Stimulated activated CD4-positive, alpha-beta T cell treated with anti-CD3 and anti-CD28 coated beads, TNF-alpha, amount 100 ng/mL, for 4 hours (primary cell): ENCODE results near the gene NR4A2.

ENCODE experiments used
- DNase-seq, 3 experiments: peaks; one replicate each; pipeline ENCODE4 v3.0.0-alpha.2; 2020; ENCODE audit warnings: low read depth in 3 of 3

Gene NR4A2

DNA sequence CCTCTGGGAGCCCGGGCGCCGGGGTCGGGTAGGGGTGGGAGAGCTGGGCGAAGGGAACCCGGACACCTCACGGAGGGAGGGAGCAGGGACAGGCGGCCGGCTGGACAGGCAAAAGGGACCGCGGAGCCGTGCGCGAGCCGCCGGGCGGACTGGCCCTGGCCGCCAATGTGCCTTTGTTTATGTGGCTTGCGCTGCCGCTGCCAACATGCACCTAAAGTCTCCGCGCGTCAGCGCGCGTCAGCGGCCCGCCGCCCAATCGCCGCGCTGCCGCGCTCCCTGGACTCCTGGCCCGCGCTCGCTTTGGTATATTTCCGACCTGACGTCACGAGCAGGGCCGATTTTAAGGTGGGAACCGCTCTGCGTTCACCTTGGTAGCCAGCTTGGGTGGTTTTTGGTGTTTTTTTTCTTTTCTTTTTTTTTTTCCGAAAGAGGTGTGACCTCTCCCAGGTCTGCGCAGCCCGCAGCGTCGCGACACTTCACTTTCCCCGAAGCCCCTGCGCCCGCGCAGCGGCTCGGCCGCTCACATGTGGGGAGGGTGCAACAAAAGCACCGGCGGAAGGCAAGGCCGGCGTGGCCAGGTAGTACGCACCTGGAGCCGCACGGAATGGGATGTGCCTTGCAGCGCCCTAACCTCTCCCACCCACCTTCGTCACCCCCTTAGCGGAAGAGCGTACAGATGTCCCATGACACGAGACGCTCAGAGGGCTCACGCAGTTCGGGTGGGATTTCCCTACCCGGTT, at the start of gene NR4A2:
NR4A2 (minus strand) TSS at position 188 of the 740 bp plus-strand sequence. CDS start 2,535 bp downstream, outside the sequence.
- peak; percentile 65 to 86 (median 85) for DNase-seq

DNA sequence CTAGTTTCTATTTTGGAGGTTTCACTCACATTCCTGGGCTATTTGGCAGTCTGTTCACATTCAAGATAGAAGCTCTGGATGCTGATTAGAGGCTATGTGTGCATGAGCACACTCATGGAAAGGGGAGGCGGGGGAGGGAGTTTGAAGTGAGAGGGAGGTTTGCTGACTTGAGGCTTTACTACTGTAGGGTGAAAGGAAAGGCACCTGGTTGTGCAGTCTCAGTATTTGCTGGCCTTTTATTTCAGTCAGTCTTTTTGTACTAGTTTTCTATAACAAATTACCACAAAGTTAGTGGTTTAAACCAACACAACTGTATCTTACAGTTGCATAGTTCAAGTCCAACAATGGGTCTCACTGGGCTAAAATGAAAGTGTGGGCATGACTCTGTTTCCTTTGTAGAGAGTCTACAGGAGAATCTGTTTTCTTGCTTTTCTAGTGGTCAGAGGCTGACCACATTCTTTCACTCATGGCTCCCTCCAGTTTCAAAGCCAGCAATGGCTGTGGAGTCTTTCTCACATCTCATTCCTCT, 47.7 kb upstream of the NR4A2 start:
- DNase-seq = no peak

DNA sequence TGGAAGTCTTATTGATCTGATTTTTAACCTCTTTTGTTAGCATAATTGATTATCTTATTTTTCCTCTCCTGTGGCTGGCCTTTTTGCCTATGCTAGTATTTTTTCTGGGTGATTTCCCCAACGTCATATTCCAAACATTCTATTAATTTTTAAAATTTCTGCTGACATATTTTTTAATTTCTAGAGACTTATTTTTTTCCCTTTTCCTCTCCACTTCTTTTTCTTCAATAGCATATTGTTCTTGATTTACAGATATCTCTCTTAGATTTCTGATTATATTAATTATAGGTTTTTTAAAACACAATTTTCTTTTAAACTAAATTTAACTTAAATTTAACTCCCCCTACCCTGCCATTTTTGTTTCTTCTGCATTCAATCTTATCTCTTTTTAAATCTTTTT, 47.2 kb upstream of the NR4A2 start:
- DNase-seq = no peak

DNA sequence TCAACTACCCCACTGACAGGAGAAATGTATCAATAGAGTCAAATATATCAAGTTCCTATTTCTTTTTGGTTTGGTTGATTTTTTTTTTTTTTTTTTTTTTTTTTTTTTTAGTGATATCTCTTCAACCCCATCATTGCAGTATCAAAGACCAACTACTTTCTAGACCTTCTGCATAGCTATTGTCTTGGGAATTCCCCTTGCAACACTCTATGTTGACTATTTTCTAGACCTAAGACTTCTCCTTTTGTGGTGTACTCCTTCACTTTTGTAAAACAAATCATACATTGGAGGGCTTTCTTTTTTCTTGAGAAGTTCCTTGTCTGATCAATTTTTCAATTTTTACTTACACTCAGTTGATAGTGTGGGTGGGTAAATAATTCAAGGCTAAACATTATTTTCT, 46.5 kb upstream of the NR4A2 start:
- DNase-seq = no peak

DNA sequence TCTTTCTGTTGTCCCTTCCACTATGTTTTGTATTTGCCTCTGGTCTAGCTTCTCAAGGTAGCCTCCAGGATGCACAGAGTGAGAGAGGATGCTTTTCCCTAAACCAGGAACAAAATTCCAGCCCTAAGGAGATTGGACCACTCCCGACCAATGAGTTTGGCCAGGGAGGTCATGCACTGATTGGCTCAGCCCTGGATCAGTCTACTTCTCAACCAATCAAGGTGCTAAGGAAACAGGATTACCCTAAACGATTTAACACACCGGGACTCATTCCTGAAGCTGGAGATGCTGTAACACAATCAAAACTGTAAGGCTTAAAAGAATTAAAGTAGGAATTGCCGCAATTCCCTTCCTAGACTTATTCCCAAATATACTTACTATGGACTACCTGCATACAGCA, 34.2 kb upstream of the NR4A2 start:
- no peak for DNase-seq

DNA sequence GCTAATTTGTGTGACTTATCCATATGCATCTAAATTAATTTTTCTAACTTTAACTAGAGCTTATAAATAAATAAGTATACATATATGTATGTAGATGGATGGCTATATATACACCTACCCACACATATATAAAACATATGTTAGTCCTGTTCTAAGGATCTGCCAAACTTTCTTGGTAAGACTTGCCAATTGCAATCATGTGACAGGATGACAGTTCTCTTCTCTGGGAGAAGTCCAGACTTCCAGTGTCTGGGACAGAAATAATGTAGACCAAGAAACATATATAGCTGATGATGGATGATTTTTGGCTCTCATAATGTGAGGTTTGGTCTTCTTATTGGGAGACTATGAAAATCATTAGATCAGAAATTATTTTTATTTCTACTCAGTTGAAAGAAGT, 30.6 kb upstream of the NR4A2 start:
- no peak for DNase-seq

DNA sequence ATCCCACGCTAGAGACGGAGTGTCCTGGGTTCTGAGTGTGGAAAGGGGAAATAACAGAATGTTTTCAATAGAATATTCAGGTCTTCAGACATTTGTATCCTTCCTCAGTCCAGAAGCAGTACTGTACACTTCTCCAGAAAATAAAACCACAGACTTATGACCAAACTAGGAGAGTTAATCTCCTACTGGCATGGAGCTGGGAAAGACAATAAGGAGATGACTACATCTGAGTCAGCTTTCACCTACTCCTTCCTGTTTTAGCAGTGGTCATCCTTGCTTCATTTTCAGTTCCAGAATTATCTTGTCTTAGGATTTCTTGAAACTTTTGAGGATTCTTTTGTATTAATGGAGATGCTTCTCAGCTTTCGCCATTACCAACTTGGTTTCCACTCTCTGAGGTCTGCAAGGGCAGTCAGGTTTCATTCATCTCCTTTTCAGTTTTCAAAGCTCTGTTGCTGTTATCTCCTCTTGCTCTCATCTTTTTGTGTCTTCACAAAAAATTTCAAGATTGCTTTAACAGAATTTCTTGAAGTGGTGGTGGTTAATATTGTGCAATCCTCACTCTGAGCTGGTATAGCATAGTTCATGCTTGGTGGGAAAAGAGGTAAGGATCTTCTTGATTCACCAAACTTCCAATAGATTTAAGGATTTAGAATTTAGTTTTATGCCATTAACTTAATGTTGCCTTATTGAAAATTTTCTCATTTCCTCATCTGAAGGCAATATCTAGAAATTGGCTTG, 23.7 kb upstream of the NR4A2 start:
- DNase-seq = no peak

DNA sequence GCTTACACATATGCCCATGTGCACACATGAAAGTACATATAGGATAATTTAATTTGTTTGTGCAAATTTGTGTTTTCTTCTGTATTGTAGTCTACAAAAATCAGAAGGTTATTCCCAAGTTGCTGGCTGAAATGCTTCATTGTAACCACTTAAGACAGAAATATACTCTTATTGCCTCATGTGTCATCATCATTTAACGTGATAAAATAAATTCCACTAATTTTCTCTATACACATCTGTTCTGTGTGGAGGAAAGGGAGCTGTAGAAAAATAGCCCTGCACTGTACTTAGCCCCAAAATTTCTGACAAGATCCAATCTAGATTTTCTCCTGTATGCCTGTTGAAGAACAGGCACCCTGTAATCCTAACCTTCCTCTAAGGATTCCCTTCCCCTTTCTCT, 20.4 kb upstream of the NR4A2 start:
- DNase-seq = no peak

DNA sequence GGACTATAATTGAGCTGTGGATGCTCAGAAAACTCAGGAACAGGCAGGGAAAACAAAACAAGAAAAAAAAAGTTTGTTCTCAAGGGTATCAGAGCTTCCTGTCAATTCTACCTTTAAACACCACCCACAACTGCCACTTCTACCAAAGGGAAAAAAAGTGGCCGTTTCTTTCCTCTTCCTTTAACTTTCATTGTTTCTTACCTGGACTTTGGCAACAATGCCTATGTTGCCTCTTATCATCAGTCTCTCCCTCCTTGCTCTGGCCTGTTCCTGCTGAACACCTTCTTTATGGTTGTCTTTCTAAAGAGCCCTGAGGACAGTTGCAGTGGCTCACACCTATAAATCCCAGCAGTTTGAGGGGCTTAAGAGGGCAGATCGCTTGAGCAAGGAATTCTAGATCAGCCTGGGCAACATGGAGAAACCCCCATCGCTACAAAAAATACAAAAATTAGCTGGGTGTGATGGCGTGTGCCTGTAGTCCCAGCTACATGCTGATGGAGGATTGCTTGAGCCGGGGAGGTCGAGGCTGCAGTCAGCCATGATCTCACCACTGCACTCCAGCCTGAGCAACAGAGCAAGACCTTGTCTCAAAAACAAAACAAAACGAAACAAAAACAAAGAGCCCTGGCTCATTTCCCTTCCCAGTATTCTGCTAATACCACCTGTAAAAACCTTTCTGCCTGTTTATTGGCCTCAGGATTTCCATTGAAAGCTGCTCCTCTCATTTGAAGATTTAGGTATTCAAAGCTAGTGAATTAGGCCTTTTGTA, 18.0 kb upstream of the NR4A2 start:
- DNase-seq = no peak

DNA sequence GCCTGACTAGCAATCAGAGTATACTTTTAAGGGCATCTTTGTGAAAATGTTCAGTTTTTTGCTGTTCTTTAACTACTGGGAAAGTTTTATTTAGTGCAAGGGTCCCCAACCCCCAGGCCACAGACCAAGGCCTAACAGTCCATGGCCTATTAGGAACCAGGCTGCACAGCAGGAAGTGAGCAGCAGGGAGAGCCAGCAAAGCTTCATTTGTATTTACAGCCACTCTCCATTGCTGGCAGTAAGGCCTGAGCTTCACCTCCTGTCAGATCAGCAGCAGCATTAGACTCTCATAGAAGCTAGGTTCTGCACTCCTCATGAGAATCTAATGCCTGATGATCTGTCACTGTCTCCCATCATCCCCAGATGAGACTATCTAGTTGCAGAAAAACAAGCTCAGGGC, 17.1 kb upstream of the NR4A2 start:
- no peak for DNase-seq

DNA sequence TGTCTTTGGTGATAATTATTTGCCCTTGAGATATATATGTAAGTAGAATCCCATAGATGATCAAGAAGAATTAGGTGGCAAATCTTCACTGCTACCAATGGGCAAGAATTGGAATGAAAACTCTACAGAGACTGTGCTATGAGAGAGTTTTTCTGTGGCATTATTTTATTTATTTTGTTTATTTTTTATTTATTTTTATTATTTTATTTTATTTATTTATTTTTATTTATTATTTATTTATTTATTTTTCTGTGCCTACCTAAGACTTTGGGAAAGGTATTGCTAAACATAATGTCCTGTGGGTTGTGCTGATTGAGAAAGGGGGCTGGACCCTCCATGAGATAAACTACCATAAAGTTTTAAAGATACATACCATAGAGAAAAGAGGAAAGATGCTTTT, 16.6 kb upstream of the NR4A2 start:
- no peak for DNase-seq

DNA sequence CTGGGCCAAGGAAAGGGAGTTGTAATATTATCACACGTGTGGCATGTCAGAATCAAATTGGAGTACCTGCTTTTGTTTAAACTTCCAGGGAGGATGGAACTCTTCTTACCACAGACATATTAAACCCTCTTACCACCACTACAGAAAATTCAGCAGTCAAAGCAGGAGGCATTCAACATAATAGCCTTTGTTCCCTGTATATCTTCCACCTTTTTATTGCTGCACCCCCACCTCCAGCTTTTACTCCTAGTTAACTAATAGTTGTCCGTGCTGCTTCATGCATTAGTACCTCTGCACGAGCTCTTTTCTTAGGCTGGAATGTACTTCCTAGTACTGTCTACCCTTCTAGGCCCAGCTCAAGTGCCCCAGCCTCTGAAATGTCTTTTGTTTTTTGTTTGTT, 14.9 kb upstream of the NR4A2 start:
- no peak for DNase-seq

DNA sequence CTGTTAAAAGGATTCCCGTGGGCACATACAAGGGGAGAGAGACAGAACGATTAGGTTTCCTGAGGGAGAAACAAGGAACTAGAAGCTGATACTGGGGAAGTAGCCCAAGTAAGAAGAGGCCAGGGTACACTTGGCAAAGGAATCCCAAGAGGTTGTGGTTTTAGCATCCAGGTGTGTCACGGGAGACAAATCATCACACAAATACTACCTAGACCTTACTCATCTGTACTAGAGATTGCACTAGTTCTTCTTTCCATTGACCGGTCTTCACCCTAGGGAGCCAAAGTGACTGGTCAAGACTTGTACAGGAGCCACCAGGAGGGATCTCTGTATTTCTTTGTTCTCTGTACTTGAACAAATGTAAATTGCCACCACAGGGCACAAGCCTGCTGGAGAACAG, 14.2 kb upstream of the NR4A2 start:
- no peak for DNase-seq

DNA sequence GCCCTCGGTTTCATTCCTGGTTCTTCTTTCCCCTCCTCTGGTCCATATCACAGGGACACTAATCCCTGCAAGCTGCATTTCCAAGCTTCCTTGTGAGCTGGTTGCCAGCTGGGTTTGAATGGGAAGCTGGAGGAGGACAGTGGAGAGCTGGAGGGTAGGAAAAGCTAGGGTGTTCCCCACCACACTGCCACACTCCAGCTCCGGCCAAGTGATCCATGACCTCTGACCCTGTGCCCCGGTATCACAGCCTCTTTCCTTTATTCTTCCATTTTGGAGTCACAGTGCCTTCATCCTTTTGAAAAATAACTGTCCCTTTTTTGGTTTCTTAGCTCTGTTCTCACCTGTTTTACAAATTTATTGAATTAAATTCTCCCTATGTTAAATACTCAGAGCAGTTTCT, 13.1 kb upstream of the NR4A2 start:
- no peak for DNase-seq

DNA sequence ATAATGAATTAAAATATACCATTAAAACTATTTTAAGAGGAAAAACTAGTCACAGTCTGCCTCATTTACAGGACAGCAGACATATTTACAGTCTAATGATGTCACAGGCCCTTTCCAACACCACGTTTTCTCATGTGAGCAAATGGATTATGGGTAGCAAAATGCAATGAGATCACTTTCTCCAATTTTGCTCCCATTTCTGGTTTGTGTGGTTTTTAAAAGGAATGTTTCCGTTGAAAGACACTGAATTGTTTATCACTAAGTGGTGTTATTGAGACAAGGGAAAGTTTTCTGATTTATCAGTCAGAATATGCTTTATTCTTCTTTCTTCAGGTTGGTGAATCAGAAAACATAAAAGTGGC, 11.4 kb upstream of the NR4A2 start:
- DNase-seq = no peak

DNA sequence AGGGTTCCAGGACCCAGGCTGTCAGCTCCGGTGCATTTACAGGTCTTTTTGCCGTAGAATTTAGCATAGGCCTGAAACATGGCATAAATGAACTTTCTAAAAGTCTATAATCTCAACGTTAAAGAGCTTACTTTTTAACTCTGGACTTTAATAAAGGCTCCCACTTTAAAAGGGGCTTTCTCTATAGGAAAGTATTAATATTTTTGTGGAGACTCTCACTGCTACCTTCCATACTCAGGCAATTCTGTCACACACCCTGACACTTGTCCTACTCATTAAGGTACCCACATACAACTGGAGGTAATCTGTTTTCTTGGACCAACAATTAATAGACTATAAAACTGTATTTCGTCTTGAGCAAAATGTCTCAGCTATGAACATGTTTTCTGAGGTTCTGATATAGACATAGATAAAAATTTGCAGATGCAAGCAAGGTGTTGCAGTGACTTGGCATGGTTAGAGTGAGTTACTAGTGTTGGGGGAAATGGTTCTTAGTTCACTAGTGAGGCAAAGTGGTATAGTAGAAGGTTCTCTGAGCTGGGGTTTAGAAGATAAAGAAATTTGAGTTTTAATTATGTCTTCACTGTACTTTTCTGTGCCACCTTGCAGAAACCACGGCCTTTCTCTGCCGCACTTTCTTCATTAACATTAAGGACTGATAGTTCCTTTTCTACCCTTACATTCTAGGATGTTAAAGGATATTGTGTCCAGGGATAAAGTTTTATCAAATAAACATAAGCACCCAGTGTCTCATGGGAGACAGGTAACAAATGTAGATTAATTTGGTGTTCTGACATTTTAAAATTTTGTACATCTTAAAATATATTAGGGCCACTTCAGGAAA, 10.8 kb upstream of the NR4A2 start:
- no peak for DNase-seq

DNA sequence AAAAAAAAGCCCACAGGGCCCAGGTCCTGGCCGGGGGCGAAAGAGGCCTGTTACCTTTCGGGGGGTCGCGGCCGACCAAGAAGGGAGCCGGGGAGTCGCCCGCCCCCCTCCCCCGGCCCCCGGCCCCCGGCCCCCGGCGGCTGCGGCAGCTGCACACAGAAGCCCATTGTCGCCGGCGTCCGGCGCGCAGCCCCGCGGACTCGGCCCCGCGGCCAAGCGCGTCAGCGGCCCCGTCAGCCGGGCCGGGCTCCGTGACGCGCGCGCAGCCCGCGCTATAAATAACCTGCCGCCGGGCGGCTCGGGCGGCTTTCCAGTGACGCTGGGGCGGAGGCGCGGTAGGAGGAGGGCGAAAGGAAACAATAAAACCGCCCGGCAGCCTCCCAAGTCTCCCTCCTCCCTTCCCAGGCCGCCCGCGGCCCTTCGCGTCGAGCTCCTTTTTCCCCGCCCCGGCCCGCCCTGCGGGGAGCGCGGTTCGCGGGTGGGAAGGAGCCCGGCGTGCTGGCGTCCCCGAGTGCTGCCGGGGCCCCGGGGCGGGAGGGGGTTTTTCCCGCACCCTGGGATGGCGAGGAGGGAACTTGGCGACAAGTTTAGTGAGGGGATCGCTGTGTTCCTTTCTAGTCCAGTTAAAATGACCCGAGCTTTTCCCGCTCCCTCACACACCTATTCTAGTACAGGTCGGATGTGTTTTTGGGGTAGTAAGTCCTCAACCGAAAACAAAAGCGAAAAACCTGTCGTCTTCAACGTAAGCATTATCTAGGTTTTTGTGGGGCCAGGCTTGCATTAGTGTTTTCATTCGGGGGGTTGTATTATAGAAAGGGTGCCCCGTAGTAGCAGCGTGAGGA, 10.0 kb upstream of the NR4A2 start:
- peak; percentile 68 to 84 (median 81) for DNase-seq

DNA sequence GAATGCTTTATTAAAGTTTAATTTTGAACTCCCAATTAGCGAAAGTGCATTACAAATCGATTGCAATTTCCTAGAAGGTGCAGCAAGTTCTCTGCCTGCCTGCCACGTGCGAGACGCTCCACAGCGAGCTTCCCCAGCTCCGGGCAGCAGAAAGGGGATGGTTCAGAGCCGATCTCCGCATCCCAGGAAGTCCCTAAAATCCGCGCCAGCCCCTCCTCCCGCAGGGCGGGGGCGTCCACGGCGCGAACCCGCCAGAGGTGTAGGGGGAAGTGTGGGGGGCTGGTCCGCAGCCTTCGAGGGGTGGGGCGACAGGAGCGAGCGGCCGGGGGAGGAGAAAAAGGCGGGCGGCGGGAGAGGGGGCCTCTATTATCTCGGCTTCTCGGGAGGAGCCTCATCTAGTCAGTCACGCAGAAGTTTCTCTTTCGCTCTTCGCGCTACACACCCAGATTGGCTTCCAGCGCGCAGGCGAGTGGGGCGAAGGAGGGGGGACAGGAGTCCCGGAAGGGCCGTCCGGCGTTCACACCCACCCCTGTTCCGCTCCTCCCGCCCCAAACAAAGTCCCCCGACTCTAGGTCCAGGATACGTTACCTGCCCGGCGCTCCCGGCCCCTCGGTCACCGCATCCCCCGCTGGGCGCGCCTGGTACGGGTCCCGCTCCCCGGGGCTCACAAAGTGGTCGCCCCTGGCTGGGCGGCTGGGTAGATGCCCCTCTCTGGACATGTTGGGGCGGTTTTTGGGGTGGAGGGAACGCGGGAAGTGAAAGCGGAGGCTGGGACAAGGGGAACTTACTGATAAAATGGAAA, 9.1 kb upstream of the NR4A2 start:
- DNase-seq = peak; percentile 83 to 85 (median 85)

DNA sequence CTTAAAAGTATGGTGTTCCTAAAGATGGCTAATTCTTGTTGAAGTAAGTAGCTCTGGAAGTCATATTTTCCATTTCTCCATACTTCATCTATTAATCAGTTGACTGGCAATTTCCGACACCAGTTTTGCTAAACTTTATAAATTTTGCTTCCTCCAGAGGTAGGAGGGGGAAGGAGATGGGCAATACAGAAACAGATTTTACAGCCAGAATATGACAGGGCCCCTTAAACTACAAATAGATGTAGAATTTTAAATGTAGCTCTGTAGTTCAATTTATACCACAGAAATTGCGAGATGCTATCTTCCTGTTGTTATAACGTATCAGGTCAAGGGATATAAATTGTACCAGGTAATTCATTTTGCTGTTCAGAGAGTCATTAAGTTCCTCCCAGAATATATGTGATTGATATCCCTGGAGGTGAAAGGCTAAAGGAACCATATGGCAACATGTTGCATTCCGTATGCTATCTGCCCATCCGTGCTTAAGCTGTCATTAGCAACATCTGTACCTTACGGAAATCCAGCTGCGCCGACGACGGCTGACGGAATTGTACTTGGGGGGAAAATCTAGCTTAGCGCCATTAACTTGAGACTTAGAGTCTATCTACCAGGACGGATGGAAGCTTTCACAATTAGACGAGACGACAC, 8.4 kb upstream of the NR4A2 start:
- DNase-seq = no peak
